HG02763 (cell line): Measurements from ENCODE around the gene ZBTB7C.

ENCODE experiments used
- ATAC-seq: cut with Tn5 transposase; IDR thresholded peaks from one replicate; pipeline ENCODE4 v1.9.1; 2021; ENCODE audit warnings: mild to moderate bottlenecking, moderate library complexity; ENCODE audit not compliant: unreplicated experiment

Gene ZBTB7C

DNA sequence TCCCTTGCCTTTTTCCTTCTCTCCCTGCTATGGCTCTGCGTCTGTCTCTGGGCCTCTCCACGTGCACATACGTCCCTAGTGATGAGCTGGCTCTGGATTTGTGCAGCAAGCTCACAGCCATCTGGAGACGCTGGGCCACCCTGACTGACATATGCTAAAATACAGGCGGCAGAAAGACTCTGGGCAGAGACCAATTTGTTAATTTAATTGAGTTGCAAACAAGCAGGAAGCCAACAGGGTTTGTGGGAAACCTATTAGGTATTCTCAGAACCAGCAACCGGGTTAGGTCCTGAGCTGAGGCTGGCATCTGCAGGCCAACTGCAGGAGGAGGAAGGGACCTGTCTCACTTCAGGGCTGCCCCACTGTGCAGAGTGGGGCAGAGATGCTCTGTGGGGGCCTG lies 425.2 kb downstream of the ZBTB7C start:
- ATAC-seq, result no peak

DNA sequence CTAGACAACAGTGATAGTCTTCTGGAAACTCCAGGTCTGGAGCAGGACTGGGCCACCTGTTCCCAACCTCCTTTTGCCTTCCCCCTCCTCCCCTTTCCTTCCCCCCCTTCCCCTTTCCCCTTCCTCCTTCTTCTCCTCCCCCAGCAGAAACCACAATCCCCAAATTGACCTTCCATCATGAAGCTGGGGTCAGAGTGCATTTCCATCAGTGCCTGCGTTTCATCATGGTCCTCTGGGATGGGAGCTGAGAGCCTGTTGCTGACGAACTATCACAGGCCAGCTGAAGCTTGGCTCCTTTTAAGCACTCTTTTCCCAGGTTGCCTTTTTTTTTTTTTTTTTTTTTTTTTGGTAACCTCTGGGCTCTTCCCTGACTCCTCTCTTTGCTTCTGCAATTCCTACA lies 426.1 kb downstream of the ZBTB7C start:
- ATAC-seq, result no peak

DNA sequence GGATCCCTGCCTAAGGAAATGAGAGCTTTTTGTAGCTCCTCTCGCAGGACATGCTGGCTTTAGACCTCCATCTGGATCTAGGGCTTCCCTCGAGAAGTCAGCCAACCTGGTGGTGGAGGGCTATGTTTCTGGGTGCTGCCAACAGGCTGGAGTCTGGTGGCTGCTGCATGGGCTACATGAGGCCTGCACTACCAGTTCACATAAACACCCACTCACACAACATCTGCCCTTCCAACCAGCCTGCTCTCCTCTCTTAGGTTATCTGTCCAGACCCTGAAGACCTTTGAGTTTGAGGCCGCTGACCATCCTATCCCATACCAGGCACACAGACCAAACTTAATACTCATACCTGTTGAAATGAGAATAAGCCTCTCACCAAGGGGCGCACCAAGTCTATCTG lies 427.4 kb downstream of the ZBTB7C start:
- no peak for ATAC-seq

DNA sequence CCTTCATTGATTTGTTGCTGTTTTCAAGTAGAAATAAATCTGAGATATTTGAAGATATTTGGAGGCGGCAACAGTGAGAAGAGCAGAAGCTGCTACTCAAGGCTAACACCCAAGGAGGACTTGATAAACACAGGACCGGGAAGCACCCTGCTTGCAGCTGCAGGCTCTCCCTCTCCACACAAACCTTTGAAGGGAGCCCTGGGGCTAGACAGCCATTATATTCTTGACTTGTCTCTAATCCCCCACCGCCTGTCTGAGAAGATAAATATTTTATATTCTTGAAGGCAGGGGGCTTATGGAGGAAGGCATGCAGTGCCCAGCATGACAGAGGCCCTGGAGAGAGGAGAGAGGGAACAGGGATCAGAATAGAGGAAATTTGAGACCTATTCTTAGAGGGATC lies 427.9 kb downstream of the ZBTB7C start:
- ATAC-seq, result no peak

DNA sequence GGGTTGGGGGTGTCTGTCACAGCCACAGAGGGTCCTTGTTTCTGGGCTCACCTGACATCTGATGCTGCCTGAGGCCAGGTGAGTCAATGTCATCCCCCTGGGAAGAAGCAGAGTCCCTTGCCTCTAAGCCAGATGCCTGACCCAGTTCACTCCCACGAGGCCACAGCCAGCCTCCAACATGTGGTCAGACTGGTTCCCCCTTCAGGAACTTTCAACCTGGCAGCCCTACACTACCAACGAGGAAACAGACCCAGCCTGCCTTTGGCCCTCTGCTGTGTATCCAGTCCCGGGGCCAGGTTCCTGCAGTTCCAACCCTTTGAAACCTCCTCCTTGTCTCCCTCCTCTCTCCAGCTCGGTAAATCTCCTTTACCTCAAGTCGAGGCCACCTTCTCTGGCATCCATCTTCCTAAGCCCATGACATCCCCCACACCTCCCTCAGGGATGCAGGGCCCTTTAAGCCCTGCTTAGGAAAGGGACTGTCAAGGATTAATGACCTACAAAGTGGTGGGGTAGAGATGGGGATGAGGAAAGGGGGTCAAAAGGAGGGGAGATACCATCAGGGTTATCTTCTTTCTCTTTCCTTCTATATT lies 429.5 kb downstream of the ZBTB7C start:
- no peak for ATAC-seq

DNA sequence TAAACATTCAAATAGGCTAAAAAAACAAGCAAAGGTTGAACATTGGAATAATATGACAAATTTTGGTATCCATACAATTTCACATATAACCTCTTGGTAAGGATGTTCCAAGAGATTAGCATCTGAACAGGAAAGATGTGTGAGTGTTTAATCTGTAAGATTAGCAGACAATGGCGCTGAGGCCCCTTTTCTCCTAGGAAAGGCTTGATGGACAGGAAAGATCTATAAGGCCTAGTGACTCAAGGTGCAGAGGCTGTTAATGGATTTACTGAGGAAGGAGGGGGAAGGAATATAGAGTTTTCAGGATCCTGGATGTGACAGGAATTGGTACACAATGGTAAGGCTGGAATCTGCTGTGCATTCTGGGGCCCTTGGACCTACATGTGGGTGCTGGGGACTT lies 430.6 kb downstream of the ZBTB7C start:
- ATAC-seq, result no peak

DNA sequence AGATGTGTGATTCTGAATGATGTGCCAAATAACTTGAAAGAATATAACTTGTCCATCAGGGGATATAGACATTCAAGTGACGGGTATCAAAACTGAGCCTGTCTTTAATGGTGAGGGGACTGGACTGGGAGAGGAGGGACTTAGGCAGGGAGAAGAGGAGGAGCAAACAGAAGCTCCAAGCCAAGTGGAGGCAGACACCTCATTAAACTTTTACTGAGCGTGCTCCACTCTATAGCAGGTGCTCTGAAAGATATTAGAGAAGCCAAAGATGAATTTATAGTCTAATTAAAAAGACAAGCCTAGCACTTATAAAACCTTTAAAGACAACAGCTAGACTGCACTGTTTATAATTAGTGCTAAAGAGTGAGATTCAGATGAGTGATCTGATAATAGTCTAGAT lies 431.0 kb downstream of the ZBTB7C start:
- no peak for ATAC-seq
